Spleen (tissue), 11 donors: ENCODE measurements around the gene PSMC4. TPM values are rescaled to one million over a fixed set of nuclear protein-coding genes. Genes with fewer than 3 reads are reported as not detected.
A peak's percentile ranks its signal among the peaks of the same experiment; 100 is the strongest.

Experiments used
- DNase-seq: peaks from one replicate; pipeline ENCODE4 v3.0.0-alpha.2; 2020
- H3K27ac ChIP-seq, 8 donors: fragments of 200-600 bp; sonication (generic) in 7 of 8; 1 replicate in 4 of 8; 2 replicates in 4 of 8; pipeline versions ENCODE4 v1.5.0 to v1.8.0; 2016 to 2021; ENCODE audit warnings: inconsistent platforms in 4 of 8, mild to moderate bottlenecking in 4 of 8, moderate library complexity in 1 of 8
- H3K27me3 ChIP-seq, 7 donors: fragments of 200-600 bp; sonication (generic) in 6 of 7; replicated peaks in 1 of 7; 1 replicate in 4 of 7; 2 replicates in 3 of 7; pipeline versions ENCODE4 v1.5.0 to v1.8.0; 2016 to 2021; ENCODE audit warnings: inconsistent platforms in 3 of 7, mild to moderate bottlenecking in 1 of 7
- H3K36me3 ChIP-seq, 6 donors: fragments of 200-600 bp; sonication (generic) in 5 of 6; 1 replicate in 4 of 6; 2 replicates in 2 of 6; pipeline versions ENCODE4 v1.5.0 to v1.8.0; 2016 to 2021; ENCODE audit warnings: inconsistent platforms in 2 of 6
- H3K4me1 ChIP-seq, 6 donors: fragments of 200-600 bp; sonication (generic) in 5 of 6; 1 replicate in 3 of 6; 2 replicates in 3 of 6; pipeline versions ENCODE4 v1.5.0 to v1.8.0; 2016 to 2021; ENCODE audit warnings: inconsistent platforms in 3 of 6
- H3K4me3 ChIP-seq, 8 donors: fragments of 200-600 bp; sonication (generic) in 7 of 8; 1 replicate in 4 of 8; 2 replicates in 4 of 8; pipeline versions ENCODE4 v1.5.0 to v1.8.0; 2016 to 2021; ENCODE audit warnings: inconsistent platforms in 4 of 8, mild to moderate bottlenecking in 4 of 8, moderate library complexity in 2 of 8
- H3K9me3 ChIP-seq, 8 donors: fragments of 200-600 bp; sonication (generic) in 7 of 8; 1 replicate in 4 of 8; 2 replicates in 4 of 8; pipeline versions ENCODE4 v1.5.0 to v1.8.0; 2016 to 2021; ENCODE audit warnings: inconsistent platforms in 4 of 8
- CTCF ChIP-seq, 11 experiments: fragments of 200-600 bp in 7 of 11; fragments of 450-650 bp in 4 of 11; sonication (generic) in 4 of 11; IDR thresholded peaks in 8 of 11; conservative IDR thresholded peaks in 3 of 11; 1 replicate in 7 of 11; 2 replicates in 4 of 11; pipeline versions ENCODE4 v1.4.0 to v1.8.0; 2016 to 2021; ENCODE audit warnings: antibody characterized with exemption in 11 of 11, inconsistent platforms in 4 of 11, mild to moderate bottlenecking in 1 of 11
- POLR2A ChIP-seq, 3 donors: fragments of 450-650 bp; IDR thresholded peaks; one replicate each; pipeline ENCODE4 v1.5.1; 2017; ENCODE audit warnings: antibody characterized with exemption in 3 of 3, mild to moderate bottlenecking in 1 of 3
- POLR2AphosphoS5 ChIP-seq, 3 donors: sonication (generic); formaldehyde crosslinking; IDR thresholded peaks; one replicate each; pipeline ENCODE4 v1.5.1; 2017; ENCODE audit warnings: antibody characterized with exemption in 3 of 3
- whole genome bisulfite sequencing, 5 donors: extraction: QIAGEN DNeasy Blood & Tissue Kit in 3 of 5; methylation state at CpG; one replicate each; pipeline versions ENCODE4 v1.1.5 to v1.1.7; 2013 to 2018; 5-methylcytosine and 5-hydroxymethylcytosine counted together
- intact Hi-C: fragments of 100-400 bp; cut with DNase I; formaldehyde crosslinking; loops from one replicate; pipeline ENCODE4 v1.15.0; 2023; ENCODE audit warnings: low total_unique reads
- polyA plus RNA-seq, 3 donors: library from polyadenylated mRNA; stranded (reverse); fragments of 200-250 nt; gene quantifications; one replicate each; pipeline ENCODE4 v1.2.1, GENCODE V29; 2013
- total RNA-seq, 7 donors: library from RNA; depleted of rRNA in 3 of 7; stranded (reverse); fragments of >200 nt in 3 of 7; fragmentation: NEBNext Ultra II Directional in 4 of 7; extraction: Animal tissue kit (Norgen Biotek cat#: 25700) in 4 of 7; gene quantifications; one replicate each; pipeline versions ENCODE4 v1.1.0 to v1.2.1, GENCODE V29; 2016 to 2021
- donor health status: healthy with polysubstance abuse.
- donor health status: DM: no; HTN: no; CAD: no; lungs with moderate emphysema.
- donor health status: DM: no; HTN: no; CAD: no.
- donor health status: Bipolar disorder and iron deficiency.
- donor health status: healthy.
- donor health status: DM: no; HTN: no; CAD: no.
- donor health status: DM: yes; HTN: yes; CAD: no.

Gene PSMC4
- total and polyA plus RNA-seq, 10 donors = 53.2 to 85.4 (median 64.0) TPM

DNA sequence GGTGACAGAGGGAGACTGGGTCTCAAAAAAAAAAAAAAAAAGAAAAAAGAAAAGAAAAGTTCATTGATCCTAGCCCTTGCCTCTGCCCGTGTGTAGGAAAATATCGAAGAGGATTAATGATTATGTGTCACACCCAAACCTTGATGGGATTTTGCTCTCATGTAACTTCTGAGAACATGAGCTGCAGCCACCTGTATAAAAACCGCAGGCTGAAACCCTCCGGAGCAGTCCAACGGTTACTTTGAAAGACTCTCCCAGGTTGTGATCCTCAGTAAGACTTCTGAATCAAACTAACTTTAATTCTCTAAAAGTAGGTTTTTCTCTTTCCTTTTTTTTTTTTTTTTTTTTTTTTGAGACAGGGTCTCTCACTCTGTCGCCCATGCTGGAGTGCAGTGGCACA, 4.3 kb upstream of the PSMC4 start:
- no peak for TF ChIP-seq POLR2A (IDR thresholded peaks at IDR 0.05)
- no peak for TF ChIP-seq CTCF (IDR thresholded peaks at IDR 0.05 in 8 of 11, conservative IDR thresholded peaks at IDR 0.05 in 3 of 11)
- TF ChIP-seq POLR2AphosphoS5 (IDR thresholded peaks at IDR 0.05) = no peak
- Histone ChIP-seq H3K9me3 (no peaks in the 10 kb centered on the region), H3K4me1 (peaks cover 11 to 25% (median 19%) of the 10 kb centered on the region in 6 donors), H3K4me3 (no peak overlapping the region), H3K36me3 (no peaks in the 10 kb centered on the region), H3K27me3 (no peaks in the 10 kb centered on the region), H3K27ac (no peak overlapping the region)
- intact Hi-C loops = no loop called here
- DNase-seq = no peak
- 94 to 99% (median 96%) methylated on average over 6 of the region's 6 CpGs for WGBS, 5 donors

DNA sequence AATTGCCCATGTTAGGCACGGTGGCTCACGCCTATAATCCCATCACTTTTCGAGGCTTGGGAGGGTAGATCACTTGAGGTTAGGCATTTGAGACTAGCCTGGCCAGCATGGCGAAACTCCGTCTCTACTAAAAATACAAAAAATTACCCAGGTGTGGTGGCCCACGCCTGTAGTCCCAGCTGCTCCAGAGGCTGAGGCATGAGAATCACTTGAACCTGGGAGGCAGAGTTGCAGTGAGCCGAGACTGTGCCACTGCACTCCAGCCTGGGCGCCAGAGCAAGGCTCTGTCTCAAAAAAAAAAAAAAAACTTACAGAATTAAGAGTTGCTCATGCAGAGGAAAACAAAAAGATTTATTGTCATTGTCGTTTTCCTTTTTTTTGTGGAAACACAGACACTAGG, 3.4 kb upstream of the PSMC4 start:
- WGBS, 5 donors = 89 to 93% (median 91%) methylated on average over 9 of the region's 9 CpGs
- DNase-seq = no peak
- H3K9me3 ChIP-seq = no peaks in the 10 kb centered on the region
- no peak overlapping the region for H3K4me3 ChIP-seq
- H3K27me3 ChIP-seq = no peaks in the 10 kb centered on the region
- H3K4me1 ChIP-seq = peaks cover 19 to 34% (median 29%) of the 10 kb centered on the region in 6 donors
- intact Hi-C loops = no loop called here
- no peak overlapping the region for H3K27ac ChIP-seq
- H3K36me3 ChIP-seq = peaks cover under 1 to 7% (median 6%) of the 10 kb centered on the region in 6 donors
- TF ChIP-seq POLR2AphosphoS5 (IDR thresholded peaks at IDR 0.05) (no peak), CTCF (IDR thresholded peaks at IDR 0.05 in 8 of 11, conservative IDR thresholded peaks at IDR 0.05 in 3 of 11) (no peak), POLR2A (IDR thresholded peaks at IDR 0.05) (no peak)

DNA sequence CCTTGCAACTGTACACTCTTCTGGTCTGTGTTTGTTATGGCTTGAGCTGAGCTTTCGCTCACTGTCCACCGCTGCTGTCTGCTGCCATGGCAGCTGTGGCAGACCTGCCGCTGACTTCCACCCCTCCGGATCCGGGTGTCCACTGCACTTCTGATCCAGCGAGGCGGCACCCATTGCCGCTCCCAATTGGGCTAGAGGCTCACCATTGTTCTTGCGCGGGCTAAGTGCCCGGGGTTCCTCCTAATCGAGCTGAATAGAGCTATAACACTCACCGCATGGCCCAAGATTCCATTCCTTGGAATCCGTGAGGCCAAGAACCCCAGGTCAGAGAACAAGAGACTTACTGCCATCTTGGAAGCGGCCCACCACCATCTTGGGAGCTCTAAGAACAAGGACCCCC, 2.2 kb upstream of the PSMC4 start:
- H3K9me3 ChIP-seq = no peaks in the 10 kb centered on the region
- H3K4me3 ChIP-seq = no peak overlapping the region
- intact Hi-C loops = no loop called here
- H3K36me3 ChIP-seq = peaks cover 2 to 19% (median 18%) of the 10 kb centered on the region in 6 donors
- H3K27ac ChIP-seq = peak overlapping the region in 5 of 8 donors; percentile 92 to 96 (median 94)
- peaks cover 19 to 46% (median 35%) of the 10 kb centered on the region in 6 donors for H3K4me1 ChIP-seq
- no peak for TF ChIP-seq POLR2A (IDR thresholded peaks at IDR 0.05)
- no peak for TF ChIP-seq POLR2AphosphoS5 (IDR thresholded peaks at IDR 0.05)
- TF ChIP-seq CTCF (IDR thresholded peaks at IDR 0.05 in 8 of 11, conservative IDR thresholded peaks at IDR 0.05 in 3 of 11) = no peak
- no peak for DNase-seq
- WGBS, 5 donors = 94 to 99% (median 98%) methylated on average over 14 to 15 of the region's 15 CpGs
- no peaks in the 10 kb centered on the region for H3K27me3 ChIP-seq

GRCh38 chr19:39969266-39969665, 1.7 kb upstream of the PSMC4 start:
- peak overlapping the region; percentile 92 to 96 (median 93) for H3K27ac ChIP-seq
- intact Hi-C loops = no loop called here

More at GRCh38 chr19:39969266-39969665, 1.7 kb upstream of the PSMC4 start:
- Histone ChIP-seq H3K4me3 (no peak overlapping the region), H3K4me1 (peaks cover 19 to 48% (median 35%) of the 10 kb centered on the region in 6 donors), H3K9me3 (no peaks in the 10 kb centered on the region), H3K36me3 (peaks cover 2 to 24% (median 23%) of the 10 kb centered on the region in 6 donors), H3K27me3 (no peaks in the 10 kb centered on the region)
- TF ChIP-seq CTCF (IDR thresholded peaks at IDR 0.05 in 8 of 11, conservative IDR thresholded peaks at IDR 0.05 in 3 of 11) (no peak), POLR2AphosphoS5 (IDR thresholded peaks at IDR 0.05) (no peak), POLR2A (IDR thresholded peaks at IDR 0.05) (no peak)
- 82 to 93% (median 82%) methylated on average over 6 of the region's 6 CpGs for WGBS, 5 donors
- no peak for DNase-seq
